LNCAP (cell line): Measurements from ENCODE around the gene ECPAS.

Source experiments
- TF ChIP-seq, protein P1 (sequence below): fragments of 450-650 bp; IDR thresholded peaks from 2 replicates; pipeline ENCODE4 v1.5.1; 2017; ENCODE audit warnings: mild to moderate bottlenecking

The ECPAS gene

DNA sequence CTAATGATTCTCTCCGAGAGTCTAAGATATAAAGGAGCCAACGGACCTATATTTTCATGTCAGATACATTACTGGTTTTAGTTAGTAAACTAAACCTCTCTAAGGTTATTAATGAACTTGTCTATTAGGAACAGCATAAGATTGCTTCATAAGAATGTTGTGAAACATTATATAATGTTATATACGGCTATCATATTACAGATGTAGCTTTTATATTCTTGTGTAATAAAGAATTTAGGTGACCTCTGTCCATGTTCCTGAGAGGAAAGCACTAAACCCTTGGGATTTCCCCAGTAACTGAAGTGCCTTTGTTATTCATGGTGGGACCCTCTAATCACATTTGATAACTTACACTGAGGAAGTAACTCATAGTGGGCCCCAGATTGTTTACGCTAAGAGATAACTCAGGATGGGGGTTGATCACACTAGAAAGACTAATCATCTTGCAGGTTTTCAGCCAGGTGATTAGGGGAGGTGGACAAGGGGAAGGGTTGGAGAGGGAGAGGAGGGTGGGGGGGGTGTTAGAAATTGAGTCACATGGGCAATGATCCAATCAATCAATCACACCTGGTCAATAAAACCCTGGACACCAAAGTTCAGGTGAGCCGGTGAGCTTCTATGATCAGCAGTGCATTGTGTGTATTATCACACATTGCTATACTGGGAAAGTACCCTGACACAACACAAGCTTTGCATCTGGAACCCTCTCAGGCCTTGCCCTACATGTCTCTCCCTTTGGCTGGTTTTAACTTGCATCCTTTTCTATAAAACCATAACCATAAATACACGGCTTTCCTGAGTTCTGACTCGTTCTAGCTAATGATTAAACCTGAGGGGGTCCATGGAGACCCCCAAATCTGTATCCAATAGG lies 25.8 kb downstream of the ECPAS start:
- TF ChIP-seq, protein P1, sequence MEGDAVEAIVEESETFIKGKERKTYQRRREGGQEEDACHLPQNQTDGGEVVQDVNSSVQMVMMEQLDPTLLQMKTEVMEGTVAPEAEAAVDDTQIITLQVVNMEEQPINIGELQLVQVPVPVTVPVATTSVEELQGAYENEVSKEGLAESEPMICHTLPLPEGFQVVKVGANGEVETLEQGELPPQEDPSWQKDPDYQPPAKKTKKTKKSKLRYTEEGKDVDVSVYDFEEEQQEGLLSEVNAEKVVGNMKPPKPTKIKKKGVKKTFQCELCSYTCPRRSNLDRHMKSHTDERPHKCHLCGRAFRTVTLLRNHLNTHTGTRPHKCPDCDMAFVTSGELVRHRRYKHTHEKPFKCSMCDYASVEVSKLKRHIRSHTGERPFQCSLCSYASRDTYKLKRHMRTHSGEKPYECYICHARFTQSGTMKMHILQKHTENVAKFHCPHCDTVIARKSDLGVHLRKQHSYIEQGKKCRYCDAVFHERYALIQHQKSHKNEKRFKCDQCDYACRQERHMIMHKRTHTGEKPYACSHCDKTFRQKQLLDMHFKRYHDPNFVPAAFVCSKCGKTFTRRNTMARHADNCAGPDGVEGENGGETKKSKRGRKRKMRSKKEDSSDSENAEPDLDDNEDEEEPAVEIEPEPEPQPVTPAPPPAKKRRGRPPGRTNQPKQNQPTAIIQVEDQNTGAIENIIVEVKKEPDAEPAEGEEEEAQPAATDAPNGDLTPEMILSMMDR = no peak

DNA sequence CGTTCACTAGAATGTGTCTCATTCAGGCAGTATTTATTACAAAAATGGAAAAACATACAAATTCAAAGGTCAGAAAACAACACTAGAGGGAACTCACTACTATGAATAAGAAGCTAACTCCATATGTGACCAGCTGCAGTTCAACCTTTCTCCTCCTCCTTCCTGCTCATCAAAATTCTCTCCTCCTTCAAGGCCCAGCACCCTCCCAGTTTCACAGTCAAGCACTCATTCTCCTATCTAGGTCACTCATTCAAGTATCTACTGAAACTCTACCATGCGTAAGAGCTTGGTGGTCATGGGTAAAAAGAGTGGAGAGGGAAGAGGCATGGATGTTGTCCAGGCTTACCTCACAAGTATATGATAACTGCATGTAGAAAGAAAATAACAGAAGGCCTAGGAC lies 27.7 kb downstream of the ECPAS start:
- TF ChIP-seq, protein P1 = no peak

DNA sequence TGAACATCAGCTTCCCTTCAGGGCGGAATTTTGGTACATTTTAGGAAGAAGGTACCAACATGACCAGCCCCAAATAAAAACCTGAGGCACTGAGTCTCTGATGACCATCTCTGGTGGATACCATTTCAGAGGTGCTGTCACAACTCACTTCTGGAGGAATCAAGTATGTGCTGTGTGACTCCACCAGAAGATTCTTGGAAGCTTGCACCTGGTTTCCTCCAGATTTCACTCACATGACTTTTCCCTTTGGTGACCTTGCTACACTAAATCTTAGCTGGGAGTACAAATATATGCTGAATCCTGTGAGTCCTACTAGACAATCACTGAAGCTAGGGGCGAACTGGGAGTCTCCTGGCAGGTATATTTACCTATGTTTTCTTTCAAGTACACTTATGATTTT lies 28.5 kb downstream of the ECPAS start:
- TF ChIP-seq, protein P1 = no peak

DNA sequence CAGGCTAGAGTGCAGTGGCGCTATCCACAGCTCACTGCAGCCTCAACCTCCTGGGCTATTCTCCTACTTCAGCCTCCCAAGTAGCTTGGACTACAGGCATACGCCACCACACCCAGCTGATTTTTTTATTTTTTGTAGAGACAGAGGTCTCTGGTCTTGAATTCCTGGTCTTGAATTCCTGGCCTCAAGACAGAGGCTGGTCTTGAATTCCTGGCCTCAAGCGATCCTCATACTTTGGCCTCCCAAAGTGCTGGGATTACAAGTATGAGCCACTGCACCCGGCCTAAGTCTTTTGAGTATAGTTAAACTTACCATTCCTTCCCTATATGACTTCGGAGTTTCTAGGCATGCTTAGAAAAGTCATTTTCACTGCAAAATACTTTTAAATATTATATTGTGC lies 29.4 kb downstream of the ECPAS start:
- TF ChIP-seq, protein P1 = no peak

DNA sequence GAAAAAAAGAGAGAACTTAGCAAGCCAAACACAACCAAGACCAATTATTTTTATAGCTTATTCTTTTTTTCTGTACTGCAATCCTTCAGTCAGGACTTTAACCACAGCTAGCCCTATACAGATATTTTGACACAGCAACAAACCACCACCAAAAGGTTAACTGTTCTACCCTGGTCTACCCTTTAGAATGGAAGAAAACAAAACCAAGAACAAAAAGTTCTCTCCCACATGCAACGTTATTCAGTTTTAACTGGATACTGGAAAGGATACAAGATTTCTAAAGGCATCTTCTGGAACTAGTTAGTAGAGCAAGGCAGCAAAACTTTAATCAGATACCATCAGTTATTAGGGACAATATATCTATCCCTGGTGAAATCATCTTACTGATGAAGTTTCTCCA lies 32.6 kb downstream of the ECPAS start:
- TF ChIP-seq, protein P1 = no peak

DNA sequence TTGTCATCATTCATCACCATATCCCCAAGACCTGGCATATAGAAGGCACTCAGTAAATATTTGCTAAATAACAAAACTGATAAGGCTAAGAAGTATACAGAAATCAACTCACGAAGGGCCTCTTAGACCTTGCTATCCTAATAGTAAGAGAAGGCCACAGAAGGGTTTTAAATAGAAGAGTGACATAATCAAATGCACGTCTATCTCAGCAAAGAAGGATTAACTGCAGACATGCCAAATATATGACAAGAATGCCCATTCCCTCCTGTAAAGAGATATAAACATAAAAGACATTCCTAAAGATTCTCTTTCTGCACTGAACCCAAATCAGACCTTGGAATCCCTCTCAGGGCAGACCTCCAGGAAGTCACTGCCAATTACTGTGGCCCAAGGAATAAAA lies 34.1 kb downstream of the ECPAS start:
- TF ChIP-seq, protein P1 = no peak

DNA sequence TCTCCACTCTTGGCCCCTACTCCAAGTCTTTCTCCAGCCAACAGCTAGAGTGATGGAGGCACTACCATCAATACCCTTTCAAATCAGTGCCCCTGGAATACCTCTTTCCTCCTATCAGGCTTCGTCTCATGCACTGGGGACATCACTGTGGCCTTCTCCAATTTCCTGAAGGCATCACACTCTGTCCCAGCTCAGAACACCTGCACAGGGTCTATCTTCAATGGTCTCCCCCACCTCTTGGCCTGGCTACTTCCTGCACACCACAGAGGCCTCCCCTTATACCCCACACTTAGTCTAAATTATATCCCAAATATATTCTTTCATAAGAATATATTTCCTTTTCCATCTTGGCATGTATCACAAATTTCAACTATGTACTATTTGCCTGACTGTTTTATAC lies 34.5 kb downstream of the ECPAS start:
- TF ChIP-seq, protein P1 = no peak
